MG63 (cell line): ENCODE measurements around the gene TMEM187. TPM values are rescaled to one million over a fixed set of nuclear protein-coding genes. Genes with fewer than 3 reads are reported as not detected.
"Not testable (repeated sequence)": the region's sequence is repeated elsewhere in the genome, so short reads cannot be mapped to it uniquely, and the experiment has no call there.

Experiments
- DNase-seq: peaks from one replicate; pipeline ENCODE4 v3.0.0-alpha.2; 2020
- H3K27me3 ChIP-seq: fragments of 250-450 bp; sonication (Bioruptor Pico); 2 replicates; pipeline ENCODE4 v1.5.1; 2020; ENCODE audit warnings: mild to moderate bottlenecking, moderate library complexity
- H3K36me3 ChIP-seq: fragments of 250-450 bp; sonication (Bioruptor Pico); 2 replicates; pipeline ENCODE4 v1.5.1; 2020; ENCODE audit warnings: mild to moderate bottlenecking, moderate library complexity
- H3K4me3 ChIP-seq: fragments of 250-450 bp; sonication (Bioruptor Pico); 2 replicates; pipeline ENCODE4 v1.5.1; 2020; ENCODE audit warnings: mild to moderate bottlenecking, moderate library complexity
- H3K9me3 ChIP-seq: fragments of 250-450 bp; sonication (Bioruptor Pico); 2 replicates; pipeline ENCODE4 v1.5.1; 2020; ENCODE audit warnings: mild to moderate bottlenecking, moderate library complexity
- total RNA-seq: library from RNA; depleted of rRNA; stranded (reverse); fragments of >200 nt; shearing (Covaris generic); gene quantifications from 2 replicates; pipeline ENCODE4 v1.2.3, GENCODE V29; 2014; ENCODE audit warnings: low replicate concordance

Gene TMEM187
- total RNA-seq, 1 experiment from 2014 or later: 4.6 TPM

GRCh38 chrX:153973127-153974002 lies 811 bp downstream of the TMEM187 start:
- H3K4me3 ChIP-seq: peak overlapping the region; percentile 70
- no peak for DNase-seq
- peaks cover 3% of the 10 kb centered on the region; the same call in 1 of the 2 replicates for H3K36me3 ChIP-seq
- H3K27me3 ChIP-seq: no peaks in the 10 kb centered on the region
- no peaks in the 10 kb centered on the region for H3K9me3 ChIP-seq

DNA sequence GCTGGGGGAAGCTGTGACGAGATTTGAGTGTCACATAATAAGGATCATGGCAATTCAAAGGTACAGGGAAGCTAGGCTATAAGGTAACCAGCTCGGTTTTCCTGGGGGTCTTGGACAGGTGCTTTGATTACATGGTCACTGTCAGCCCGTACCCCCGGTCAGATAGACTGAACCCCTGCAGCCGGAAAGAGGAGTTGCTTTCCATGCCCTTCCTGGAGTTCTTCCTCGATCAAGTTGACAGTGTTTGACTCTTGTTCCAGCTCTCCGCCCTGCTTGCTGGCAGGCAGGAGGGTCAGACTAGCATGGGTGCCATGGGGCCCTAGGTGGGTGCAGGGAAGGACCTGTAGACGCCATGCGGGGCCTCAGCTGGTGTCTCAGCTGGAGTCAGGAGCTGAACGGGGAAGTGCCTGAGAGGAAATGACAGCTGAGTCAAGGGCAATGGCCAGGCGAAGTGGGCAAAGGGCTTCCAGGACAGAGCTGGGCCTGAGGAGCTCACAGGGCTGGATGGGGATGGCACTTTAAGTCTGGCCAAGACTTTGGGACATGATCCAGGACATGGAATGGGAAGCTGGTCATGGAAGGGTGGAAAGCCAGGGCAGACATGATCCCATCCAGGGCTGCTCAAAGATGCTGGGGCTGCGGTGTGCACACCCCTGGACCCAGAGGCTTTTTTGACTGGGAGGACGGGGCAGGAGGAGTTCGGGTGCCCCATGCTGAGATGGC lies 1.6 kb downstream of the TMEM187 start:
- no peaks in the 10 kb centered on the region for H3K27me3 ChIP-seq
- H3K9me3 ChIP-seq: no peaks in the 10 kb centered on the region
- H3K36me3 ChIP-seq: peaks cover 3% of the 10 kb centered on the region; the same call in 1 of the 2 replicates
- H3K4me3 ChIP-seq: no peak overlapping the region
- no peak for DNase-seq

- DNase-seq: no peak
- no peaks in the 10 kb centered on the region for H3K9me3 ChIP-seq
- no peak overlapping the region for H3K4me3 ChIP-seq
- H3K36me3 ChIP-seq: peaks cover 3% of the 10 kb centered on the region; the same call in 1 of the 2 replicates
- H3K27me3 ChIP-seq: no peaks in the 10 kb centered on the region
Observed at GRCh38 chrX:153974726-153975286, 2.3 kb downstream of the TMEM187 start.

GRCh38 chrX:153980394-153980793 lies 7.8 kb downstream of the TMEM187 start:
- H3K4me3 ChIP-seq, H3K9me3 ChIP-seq, H3K27me3 ChIP-seq, H3K36me3 ChIP-seq, DNase-seq: not testable (repeated sequence)

DNA sequence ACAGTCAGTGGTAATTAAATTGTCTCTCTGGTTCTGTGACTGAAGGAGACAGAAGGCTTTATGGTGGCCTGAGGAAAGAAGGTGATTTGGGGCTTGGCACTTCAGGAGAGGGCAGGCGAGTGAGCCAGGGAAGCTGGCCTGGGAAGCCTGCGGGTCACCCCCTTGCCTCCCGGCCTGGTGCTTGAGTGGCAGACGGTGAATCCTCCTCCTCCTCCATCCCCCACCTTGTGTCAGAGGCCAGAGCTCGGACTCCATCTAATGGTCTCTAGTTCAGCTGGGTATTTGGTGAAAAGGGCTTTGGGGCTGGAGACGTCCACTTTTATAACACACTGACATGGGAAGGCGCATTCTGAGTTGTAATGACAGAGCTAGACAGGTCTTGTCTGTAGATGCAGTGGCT lies 8.7 kb downstream of the TMEM187 start:
- no peak for DNase-seq
- no peak overlapping the region for H3K4me3 ChIP-seq
- H3K9me3 ChIP-seq: no peaks in the 10 kb centered on the region
- H3K36me3 ChIP-seq: no peaks in the 10 kb centered on the region
- H3K27me3 ChIP-seq: no peaks in the 10 kb centered on the region

DNA sequence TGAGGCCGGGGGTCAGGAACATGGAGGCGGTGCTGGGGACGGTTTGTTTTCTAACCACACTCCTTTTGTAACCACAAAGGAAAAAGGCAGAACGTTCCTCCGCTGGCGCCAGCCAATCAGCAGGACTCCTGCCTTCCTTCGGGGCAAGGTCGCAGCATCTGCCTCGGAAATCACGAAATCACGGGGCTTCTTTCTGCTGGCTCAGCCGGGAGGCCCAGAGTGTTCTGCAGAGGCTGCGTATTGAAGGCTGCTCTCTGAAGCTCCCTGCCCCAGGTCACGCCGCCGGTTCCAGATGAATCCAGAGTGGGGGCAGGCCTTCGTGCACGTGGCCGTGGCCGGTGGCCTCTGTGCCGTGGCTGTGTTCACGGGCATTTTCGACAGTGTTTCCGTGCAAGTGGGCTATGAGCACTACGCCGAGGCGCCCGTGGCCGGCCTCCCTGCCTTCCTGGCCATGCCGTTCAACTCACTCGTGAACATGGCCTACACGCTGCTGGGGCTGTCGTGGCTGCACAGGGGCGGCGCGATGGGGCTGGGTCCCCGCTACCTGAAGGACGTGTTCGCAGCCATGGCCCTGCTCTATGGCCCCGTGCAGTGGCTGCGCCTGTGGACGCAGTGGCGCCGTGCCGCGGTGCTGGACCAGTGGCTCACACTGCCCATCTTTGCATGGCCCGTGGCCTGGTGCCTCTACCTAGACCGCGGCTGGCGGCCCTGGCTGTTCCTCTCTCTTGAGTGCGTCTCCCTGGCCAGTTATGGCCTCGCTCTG lies 9.4 kb downstream of the TMEM187 start:
- no peaks in the 10 kb centered on the region for H3K36me3 ChIP-seq
- DNase-seq: no peak

GRCh38 chrX:153983321-153983801 lies 10.8 kb downstream of the TMEM187 start:
- H3K9me3 ChIP-seq: no peaks in the 10 kb centered on the region
- H3K27me3 ChIP-seq: no peaks in the 10 kb centered on the region
- H3K36me3 ChIP-seq: no peaks in the 10 kb centered on the region
- DNase-seq: no peak
- no peak overlapping the region for H3K4me3 ChIP-seq

More for the DNA sequence above, 9.4 kb downstream of the TMEM187 start:
- no peaks in the 10 kb centered on the region for H3K27me3 ChIP-seq
- H3K4me3 ChIP-seq: no peak overlapping the region
- H3K9me3 ChIP-seq: no peaks in the 10 kb centered on the region

DNA sequence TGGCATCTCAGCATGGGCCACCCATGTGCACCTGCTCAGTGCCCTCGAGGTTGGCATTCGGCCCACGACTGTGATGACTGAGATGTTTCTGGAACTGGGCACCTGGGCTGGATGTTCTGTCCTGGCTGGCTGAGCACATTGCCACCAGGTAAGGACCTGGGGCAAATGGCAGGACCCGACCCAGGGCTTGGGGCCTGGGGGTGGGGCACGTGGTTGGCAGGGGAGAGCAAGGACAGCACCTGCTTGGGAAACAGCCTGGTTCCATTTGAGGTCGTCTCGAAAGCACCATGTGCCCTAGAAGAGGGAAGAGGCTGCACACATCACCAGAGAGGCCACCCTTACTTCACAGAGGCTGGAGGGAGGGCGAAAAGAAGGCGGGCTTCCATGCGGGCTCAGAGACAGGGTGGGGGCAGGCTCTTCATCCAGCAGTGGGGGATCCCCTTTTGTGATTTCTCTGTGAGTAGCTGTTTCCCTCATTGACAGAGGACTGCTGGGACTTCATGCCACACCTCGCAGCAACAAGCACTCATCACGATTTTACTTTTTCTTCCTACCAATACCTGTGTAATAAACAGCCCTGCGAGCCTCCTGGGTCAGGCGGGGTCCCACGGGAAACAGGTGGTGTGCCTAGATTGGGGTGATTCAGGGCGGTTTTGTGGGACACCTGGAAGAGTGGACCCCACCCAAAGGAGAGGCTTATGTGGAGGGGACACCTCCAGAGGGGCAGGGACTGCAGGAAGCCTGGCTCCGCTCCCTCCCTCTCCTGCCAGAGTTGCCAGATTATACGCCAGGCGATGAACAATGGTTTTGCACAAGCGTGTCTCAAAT lies 12.0 kb downstream of the TMEM187 start:
- no peak overlapping the region for H3K4me3 ChIP-seq

GRCh38 chrX:153988493-153988892 lies 15.9 kb downstream of the TMEM187 start:
- Histone ChIP-seq H3K36me3 (no peaks in the 10 kb centered on the region), H3K9me3 (no peaks in the 10 kb centered on the region), H3K27me3 (no peaks in the 10 kb centered on the region), H3K4me3 (no peak overlapping the region)
- DNase-seq: no peak

More for the DNA sequence above, 12.0 kb downstream of the TMEM187 start:
- no peaks in the 10 kb centered on the region for H3K27me3 ChIP-seq
- DNase-seq: no peak
- no peaks in the 10 kb centered on the region for H3K9me3 ChIP-seq
- H3K36me3 ChIP-seq: no peaks in the 10 kb centered on the region

GRCh38 chrX:153989973-153990655 lies 17.6 kb downstream of the TMEM187 start:
- no peak for DNase-seq

GRCh38 chrX:153991013-153991580 lies 18.5 kb downstream of the TMEM187 start:
- Histone ChIP-seq H3K27me3 (no peaks in the 10 kb centered on the region), H3K4me3 (no peak overlapping the region), H3K36me3 (no peaks in the 10 kb centered on the region), H3K9me3 (no peaks in the 10 kb centered on the region)
- DNase-seq: no peak

More at GRCh38 chrX:153989973-153990655, 17.6 kb downstream of the TMEM187 start:
- H3K4me3 ChIP-seq: no peak overlapping the region
- no peaks in the 10 kb centered on the region for H3K27me3 ChIP-seq
- H3K9me3 ChIP-seq: no peaks in the 10 kb centered on the region
- H3K36me3 ChIP-seq: no peaks in the 10 kb centered on the region

DNA sequence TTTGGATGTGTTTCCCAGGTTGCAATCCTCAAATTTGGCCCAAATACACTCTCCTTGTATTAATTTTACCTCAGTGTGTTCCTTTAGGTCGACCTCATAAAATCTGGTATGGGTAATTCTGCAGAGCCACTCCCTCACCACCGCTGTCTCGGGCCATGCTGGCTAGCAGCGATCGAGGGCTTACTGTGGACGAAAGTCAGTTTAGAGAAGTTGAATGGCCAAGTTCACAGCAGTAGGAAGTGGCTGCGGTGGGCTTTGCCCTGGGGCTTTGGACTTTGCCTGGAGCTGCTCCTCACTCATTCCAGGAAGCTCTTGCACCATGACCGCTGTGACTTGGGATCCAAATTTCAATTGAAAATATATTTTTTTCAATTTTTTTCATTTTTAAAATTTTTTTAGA lies 19.6 kb downstream of the TMEM187 start:
- H3K27me3 ChIP-seq: no peaks in the 10 kb centered on the region
- H3K36me3 ChIP-seq: no peaks in the 10 kb centered on the region
- no peak for DNase-seq
- no peaks in the 10 kb centered on the region for H3K9me3 ChIP-seq
- H3K4me3 ChIP-seq: no peak overlapping the region

GRCh38 chrX:153993079-153993478 lies 20.5 kb downstream of the TMEM187 start:
- Histone ChIP-seq H3K9me3 (no peaks in the 10 kb centered on the region), H3K4me3 (no peak overlapping the region), H3K36me3 (no peaks in the 10 kb centered on the region), H3K27me3 (no peaks in the 10 kb centered on the region)
- no peak for DNase-seq

DNA sequence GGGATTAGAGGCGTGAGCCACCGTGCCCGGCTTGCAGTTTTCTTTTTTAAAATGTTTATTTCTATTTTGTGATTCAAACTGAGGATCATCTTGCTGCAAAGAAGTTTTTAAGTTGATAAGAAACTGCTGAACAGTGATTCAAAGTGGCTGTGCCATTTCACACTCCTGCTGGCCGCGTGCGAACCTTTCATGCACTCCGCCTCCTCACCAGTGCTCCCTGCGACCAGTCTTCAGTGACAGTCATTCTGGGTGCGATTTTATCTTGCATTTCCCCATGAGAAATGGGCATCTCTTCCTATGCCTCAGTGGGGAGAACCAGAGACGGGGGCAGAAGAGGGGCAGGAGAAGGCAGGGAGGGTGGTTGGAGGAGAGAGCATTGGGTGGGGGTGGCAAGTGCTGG lies 21.4 kb downstream of the TMEM187 start:
- H3K9me3 ChIP-seq: no peaks in the 10 kb centered on the region
- DNase-seq: no peak
- no peaks in the 10 kb centered on the region for H3K27me3 ChIP-seq
- no peaks in the 10 kb centered on the region for H3K36me3 ChIP-seq
- H3K4me3 ChIP-seq: no peak overlapping the region

DNA sequence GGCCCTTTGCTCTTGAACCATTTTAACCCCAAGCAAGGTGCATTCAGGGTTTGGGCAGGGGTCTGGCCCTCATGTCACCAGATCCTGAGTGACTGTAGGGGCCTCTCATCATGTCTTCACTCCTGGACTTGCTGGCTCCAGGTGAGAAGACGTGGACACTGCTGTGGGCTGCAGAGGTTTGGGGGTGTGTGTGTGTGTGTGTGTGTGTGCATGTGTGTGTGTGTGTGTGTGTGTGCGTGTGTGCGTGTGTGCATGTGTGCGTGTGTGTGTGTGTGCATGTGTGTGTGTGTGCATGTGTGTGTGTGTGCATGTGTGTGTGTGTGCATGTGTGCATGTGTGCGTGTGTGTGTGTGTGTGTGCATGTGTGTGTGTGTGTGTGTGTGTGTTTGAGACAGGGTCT lies 21.8 kb downstream of the TMEM187 start:
- H3K27me3 ChIP-seq, H3K36me3 ChIP-seq, H3K4me3 ChIP-seq, DNase-seq, H3K9me3 ChIP-seq: not testable (repeated sequence)
